Femur (tissue), 1 donor: ENCODE results near the gene OSBPL1A.

Experiments
- DNase-seq: peaks from one replicate; pipeline ENCODE4 v3.0.0-alpha.2; 2017

OSBPL1A gene

GRCh38 chr18:24212939-24213338 lies 184.7 kb downstream of the OSBPL1A start:
- DNase-seq, result no peak

- DNase-seq, result no peak
Observed at GRCh38 chr18:24209558-24209957, 188.1 kb downstream of the OSBPL1A start.

DNA sequence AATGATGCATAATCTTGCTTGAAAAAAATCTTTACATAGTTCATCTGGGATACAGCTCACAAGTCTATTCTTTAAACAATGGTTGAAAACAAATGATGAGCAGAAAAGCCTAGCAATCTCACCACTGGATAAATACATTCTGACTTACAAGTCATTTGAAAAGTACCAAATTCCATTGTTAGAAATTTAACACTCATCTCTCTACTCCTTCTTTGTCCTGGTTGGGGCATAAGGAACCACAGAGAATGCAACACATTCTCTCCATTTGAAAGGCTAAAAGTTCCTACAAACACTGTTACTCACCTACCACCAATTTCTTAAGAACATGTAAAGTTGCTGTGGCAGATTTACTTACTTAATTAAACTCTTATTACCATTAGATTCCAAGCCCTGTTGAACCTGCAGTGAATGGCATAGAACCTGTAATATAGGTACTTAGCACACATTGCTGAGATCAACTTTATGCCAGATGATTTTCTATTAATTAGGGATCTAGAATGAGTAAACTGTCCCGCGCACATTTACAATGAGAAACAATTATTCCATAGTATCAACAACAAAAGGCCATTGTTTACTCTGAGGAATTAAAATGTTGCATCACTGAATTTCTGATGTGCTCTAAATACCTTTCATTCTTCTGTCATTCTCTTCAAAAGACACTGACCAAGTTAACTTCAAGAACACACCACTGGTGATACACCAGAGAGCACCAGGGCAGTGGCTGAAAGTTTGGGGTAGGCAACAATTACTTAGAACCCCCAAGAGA lies 189.2 kb downstream of the OSBPL1A start:
- no peak for DNase-seq

DNA sequence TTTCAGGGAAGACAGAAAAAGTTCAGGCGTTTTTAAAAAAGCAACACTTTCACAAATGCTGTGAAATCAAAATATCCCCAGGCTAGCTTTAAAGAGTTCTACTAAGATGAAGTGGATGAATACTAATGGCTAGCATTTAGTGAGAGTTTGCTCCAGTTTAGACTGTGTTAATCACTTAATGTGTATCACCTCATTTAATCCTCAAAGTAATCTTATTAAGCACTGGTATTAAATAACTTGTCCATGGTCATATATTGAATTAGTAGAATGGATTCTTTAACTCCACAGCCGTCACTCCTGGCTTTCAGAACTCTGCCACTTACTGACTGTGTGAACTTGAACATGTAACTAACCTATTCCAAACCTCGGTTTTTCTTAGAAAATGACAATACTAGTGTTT lies 192.7 kb downstream of the OSBPL1A start:
- no peak for DNase-seq

DNA sequence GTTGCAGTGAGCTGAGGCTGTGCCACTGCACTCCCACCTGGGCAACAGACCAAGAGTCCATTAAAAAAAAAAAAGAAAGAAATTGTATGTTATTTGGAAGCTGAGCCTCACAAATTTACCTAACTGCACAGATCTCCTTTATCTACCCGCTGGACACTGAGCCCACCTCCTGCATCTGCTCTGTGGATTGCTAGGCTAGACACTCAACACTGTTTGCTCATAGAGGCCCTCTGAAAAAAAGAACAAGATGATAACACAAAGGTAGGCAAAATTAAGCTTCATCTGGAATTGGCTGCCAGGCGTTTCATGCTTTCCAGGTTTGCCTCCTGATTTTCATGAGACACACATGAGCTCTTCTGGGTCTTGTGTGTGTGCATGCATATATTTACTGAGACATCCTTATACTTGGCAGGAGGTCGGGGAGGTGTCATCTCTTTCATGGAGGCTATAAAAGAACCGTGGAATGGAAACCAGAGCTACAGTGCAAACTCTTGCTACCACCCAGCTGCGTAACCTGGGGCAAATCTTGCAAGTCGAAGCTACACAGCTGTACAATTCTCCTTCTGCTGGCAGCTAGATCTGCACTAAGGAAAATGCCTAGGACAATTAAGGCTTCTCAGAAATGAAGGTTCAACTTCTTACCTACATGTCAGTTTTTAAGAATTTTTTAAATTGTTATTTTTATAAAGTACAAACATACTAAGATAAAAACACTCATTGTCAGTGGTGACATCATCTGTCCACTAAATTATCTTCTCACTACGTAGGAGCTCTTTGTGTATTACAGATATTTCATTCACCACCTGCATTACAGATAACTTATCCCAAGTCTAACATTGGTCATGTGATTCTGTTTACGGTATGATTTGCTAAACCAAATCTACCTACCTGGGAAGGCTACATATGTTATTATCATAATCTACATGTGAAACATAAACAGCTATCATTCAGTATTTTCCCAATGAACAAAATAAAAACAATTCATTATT lies 195.6 kb downstream of the OSBPL1A start:
- DNase-seq, result no peak

DNA sequence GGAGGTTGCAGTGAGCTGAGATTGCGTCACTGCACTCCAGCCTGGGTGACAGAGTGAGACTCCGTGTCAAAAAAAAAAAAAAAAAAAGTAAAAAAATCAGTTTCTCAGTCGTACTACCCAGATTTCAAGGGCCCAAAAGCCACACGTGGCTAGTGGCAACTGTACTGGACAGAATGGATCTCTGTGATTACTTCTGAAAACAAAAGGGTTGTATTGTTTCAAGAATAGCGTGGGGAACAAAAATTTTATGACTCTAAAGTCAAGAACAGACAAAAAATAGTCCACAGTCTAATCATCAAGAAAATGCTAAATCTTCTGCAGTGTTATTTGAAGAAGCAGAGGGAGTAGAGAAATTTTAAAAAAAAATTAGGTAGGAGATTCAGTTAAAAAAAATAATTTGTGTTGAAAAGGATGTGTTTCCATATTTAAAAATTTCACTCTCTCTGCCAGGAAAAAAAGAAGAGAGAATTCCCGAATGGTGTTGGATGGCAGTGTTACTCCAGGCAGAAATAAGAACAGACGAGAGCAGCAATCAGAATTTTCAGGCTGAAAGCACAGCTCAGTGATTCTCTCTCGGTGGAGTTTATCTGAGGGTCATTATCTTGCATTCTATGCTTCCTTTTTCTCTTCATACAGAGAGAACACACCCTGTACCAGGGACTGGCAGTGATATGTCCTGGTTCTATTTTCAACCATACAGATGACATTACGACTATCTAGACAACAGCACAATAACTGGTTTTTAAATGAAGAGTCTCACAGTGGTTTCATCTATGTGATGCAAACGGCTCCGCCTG lies 196.9 kb downstream of the OSBPL1A start:
- DNase-seq, result no peak

DNA sequence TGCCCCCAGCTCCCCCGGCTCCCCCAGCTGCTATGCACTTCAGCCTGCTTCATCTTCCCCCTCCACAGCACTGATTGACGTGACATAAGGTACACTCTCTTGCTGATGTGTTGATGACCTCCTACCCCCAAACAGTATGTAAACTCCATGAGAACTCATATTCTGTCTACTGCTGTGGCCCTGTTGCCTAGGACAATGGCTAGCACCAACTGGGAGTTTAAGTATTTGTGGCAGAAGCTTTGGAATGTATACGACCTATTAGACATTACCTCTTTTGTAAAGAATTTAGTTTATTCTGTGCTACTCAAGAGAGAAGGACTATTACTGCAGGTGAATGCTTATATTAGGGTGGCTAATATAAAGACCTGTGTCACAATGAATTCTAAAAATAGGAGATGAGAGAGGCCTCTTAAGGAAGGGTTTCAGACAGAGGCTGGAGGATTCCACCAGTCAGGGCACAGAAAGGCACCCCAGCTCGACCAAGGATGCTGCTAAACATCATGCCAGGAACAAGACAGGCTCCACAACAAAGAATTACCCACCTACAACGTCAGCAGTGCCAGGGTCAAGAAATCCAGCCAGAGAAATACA lies 198.2 kb downstream of the OSBPL1A start:
- DNase-seq, result no peak

- DNase-seq, result no peak
Observed at GRCh38 chr18:24198461-24198860, 199.2 kb downstream of the OSBPL1A start.

DNA sequence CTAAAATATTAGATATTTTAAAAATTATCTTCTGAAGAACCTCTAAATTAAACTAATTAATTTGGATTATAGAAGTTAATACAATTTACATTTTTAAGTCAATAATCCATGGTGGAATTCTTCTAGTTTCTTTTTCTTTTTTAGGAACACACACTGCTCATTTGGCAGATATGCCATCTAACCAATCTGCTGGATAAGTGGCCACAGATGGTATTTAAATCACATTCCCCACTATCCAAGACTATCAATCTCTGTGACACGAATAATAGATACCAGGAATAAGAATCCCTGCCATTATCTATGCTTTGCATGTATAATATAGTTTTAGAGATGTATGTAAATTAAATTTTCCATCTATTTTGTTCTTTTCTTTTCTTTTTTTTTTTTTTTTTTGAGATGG lies 200.2 kb downstream of the OSBPL1A start:
- DNase-seq, result no peak

DNA sequence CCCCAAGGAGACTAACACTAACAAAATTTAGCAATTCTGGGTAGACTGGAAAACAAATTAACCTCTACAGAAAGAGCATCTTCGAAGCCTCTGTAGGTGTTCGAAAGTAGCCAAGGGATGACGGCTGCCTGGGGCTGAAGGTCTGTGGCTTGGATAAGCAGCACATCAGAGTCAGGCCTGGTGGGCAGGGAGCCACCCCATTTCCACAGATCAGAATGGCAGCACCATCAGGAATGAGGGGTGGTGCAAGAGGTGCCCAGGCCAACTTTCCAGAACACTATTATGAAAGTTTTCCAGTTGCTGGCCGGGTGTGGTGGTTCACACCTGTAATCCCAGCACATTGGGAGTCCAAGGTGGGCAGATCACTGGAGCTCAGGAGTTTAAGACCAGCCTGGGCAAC lies 200.9 kb downstream of the OSBPL1A start:
- DNase-seq, result no peak

- DNase-seq, result no peak
Observed at GRCh38 chr18:24195296-24196053, 202.1 kb downstream of the OSBPL1A start.

DNA sequence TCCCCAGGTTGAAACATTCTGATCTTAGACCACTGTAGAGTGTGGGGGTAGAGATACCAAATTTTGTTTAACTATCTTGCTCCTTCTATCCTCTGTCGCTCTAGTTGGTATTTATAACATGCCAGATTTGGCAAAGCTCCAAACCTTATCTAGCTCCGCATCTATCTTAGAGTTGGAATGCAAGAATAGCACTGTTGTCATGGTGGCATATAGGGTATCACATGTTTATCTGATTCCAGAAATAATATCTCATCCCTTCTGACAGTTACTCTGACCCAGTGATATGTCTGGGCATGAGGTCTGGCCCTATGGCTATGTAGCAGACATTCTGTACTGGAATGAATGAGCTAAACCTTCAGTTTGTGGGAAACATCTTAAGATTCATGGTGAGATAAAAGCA lies 207.0 kb downstream of the OSBPL1A start:
- DNase-seq, result no peak

DNA sequence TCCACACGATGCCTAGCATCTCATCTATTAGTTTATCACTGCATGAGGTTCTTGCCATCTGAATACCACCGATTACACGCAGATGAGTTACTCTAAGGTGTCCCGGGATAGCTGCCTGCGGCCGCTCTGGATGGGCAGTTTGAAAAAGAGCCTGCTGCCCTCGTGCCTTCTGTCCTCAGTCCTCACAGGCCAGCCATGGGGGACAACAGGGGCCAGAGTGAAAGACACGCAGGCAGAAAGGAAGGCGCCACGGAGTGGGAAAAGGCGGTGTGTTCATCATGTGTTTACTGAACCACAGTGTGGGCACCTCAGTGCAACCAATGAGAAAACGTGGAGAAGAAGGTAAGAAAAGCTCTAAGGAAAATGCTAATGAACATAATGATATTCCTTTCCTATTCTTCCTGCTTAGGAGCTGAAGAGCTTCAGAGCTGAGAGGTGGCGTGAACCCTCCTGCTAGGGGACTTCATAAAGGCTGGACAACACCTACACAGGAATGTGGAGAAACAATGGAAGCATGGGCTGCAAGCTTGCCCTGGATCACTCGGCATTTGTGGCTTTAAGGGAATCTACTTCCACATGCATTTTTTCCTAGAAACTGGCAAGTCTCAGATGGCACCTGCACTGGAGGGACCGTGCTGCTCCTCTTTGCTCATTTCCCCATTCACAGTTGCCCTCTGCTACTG lies 207.8 kb downstream of the OSBPL1A start:
- no peak for DNase-seq

GRCh38 chr18:24189007-24189528 lies 208.6 kb downstream of the OSBPL1A start:
- no peak for DNase-seq

GRCh38 chr18:24188120-24188519 lies 209.5 kb downstream of the OSBPL1A start:
- no peak for DNase-seq

- DNase-seq, result no peak
Observed at GRCh38 chr18:24187689-24188088, 209.9 kb downstream of the OSBPL1A start.

GRCh38 chr18:24187049-24187448 lies 210.6 kb downstream of the OSBPL1A start:
- no peak for DNase-seq

GRCh38 chr18:24185805-24186204 lies 211.8 kb downstream of the OSBPL1A start:
- no peak for DNase-seq

GRCh38 chr18:24181806-24182205 lies 215.8 kb downstream of the OSBPL1A start:
- no peak for DNase-seq

DNA sequence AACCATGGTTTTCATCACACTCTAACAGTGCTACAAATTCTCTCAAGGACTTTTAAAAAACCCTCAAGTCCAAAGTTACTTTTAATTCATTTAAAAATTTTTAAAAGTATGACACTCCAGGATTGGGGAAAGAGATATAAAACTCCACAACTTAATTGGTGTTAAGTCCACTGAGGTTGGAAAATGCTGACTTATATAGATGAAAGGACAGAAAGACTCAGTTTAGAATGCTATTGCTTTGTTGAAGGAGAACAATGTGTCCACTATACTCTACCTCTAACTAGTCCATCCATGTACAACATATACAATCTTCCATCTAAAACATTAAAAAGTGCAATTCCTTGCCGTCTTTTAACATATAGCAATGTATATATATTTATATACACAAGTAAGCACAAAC lies 217.6 kb downstream of the OSBPL1A start:
- no peak for DNase-seq
